H4 (cell line): ENCODE measurements around the gene CERK. TPM values are rescaled to one million over a fixed set of nuclear protein-coding genes. Genes with fewer than 3 reads are reported as not detected.
"Not testable (repeated sequence)": the region's sequence is repeated elsewhere in the genome, so short reads cannot be mapped to it uniquely, and the experiment has no call there.

Source experiments
- DNase-seq: peaks from one replicate; pipeline ENCODE4 v3.0.0-alpha.2; 2015; ENCODE audit warnings: low spot score
- total RNA-seq: library from RNA; depleted of rRNA; stranded (reverse); fragments of >200 nt; shearing (Covaris generic); gene quantifications from 2 replicates; pipeline ENCODE4 v1.2.3, GENCODE V29; 2014

The CERK gene
- total RNA-seq, 1 experiment from 2014 or later, result 16.9 TPM

DNA sequence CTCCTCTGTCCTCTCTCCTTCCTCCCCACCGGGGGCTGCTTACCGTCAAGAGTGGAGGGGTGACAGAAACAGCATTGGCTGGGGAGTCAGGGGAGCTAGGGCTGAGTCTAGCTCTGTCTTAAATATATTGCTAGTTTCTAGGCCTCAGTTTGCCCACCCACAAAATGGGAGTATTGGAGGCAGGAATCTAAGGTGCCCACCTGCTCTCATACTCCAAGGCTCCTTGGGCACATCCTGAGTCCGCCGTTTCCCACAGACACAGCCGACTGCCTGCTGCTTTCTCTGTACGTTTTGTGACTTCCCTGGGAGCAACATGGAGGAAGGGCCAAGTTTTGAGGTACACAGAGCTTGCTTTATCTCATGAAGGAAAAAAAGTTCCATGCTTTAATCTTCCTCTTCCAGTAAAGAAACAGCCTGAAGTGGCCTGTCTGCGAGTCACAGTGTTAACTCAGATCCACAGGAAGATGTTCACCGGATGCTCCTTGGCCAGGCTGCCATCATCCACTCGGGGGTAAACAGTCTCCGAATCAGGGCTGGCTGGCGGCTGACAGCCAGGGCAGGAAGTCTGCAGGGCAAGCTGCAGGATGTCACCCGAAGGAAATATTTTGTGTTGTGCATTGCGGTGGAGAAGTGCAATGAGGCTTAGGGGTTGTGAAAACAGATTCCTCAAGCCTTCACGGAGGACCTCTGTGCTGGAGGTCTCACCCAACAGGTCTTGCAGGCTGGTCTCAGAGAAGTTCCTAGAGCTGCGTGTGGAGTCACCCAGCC is 11.0 kb upstream of the CERK start:
- DNase-seq, result no peak

DNA sequence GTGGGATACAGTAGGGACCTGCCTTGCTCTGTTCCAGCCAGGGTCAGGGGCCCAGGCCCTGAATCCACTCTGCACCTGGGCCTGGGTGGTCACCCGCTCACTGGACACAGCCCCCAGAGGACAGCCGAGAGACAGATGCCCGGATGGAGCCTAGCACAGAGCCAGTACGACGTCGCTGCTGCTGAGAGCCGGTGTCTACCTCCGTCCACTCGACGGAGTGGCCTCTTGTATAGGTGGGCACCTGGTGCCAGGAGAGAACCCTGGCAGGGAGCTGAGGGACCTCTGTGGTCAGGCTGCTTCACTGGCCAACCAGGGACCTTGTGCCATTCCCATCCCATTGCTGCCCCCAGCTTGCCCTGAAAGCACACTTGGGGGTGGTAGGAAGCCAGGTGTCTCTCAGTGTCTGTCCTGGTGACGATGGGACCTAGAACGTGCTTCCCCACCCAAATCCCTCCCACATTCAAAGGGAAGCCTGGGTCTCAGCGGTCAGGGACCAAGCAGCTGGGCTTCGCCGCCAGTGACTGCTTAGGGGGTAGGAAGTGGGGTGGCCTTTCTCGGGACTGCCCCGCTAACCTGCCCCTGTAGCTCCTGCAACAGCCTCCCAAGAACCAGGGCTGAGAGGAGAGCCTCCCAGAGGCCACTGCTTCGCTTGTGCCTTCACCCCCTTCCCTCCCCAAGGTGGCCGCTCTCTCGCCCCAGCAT is 10.3 kb upstream of the CERK start:
- no peak for DNase-seq

GRCh38 chr22:46747646-46748045 is 9.6 kb upstream of the CERK start:
- DNase-seq, result no peak

DNA sequence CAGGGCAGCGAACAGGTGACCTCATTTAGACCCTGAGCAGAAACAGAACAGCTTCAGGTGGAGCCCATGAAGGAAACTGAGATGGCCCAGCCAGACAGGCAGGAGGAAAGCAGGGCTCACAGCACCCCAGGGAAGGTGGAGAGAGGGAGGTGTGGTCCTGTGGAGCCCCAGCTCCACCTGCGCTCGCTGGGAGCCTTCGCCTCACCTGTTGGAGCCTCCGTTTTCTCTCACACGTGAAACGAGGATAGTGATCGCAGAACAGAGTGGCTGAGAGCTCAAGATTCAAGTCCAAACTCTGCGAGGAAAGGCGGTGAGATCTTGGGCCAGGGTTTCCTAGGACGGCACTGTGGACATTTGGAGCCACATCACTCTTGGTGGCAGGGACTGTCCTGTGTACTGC is 8.6 kb upstream of the CERK start:
- DNase-seq, result no peak

- no peak for DNase-seq
Measured at GRCh38 chr22:46746192-46746591, 8.1 kb upstream of the CERK start.

DNA sequence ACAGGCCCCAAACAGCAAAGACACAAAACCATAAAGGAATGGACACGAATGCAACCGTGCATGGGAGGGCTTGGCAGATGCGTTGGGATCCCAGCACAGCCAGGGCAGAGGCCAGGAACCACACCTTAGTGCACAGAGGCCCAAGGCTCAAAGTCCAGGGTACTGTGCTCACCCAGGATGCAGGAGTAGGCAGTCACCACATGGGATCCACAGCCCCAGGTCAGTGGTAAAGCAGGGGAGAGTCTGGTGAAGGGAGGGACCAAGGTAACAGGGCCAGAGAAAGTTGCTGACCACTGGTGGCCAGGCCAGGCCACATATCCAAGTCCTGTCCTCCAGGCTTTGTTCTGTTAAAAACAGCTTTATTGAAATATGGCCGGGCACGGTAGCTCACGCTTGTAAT is 6.5 kb upstream of the CERK start:
- no peak for DNase-seq

DNA sequence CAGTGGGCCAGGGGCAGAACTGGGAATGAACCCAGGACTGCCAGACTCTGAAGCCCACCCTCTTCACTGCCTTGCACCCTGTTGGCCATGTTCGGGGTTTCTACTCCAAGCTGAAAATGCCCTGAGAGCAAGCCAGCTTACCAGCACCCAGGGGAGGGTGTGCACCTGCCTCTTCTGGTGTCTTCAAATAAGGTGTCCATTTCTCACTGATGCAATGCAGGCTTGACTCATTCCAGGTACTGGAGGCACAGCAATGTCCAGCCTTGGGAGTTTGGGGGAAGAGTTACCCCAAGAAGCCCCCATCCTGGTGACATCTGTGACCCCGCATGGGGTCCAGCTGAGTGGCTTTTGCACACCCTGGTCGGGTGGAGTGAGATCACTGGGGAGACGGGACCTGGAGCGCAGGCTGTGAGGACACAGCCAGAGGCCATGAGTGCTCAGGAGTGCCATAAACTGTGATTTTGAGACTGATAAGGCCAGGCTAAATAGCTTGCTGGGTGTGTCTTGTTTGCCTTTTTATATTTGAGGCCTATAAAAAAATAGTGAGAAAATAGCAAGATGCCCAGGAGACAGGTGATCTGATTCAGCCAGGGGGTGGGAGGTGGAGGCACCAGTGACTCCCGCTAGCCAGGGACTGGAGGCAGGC is 4.6 kb upstream of the CERK start:
- no peak for DNase-seq

- no peak for DNase-seq
Measured at GRCh38 chr22:46741974-46742519, 4.0 kb upstream of the CERK start.

DNA sequence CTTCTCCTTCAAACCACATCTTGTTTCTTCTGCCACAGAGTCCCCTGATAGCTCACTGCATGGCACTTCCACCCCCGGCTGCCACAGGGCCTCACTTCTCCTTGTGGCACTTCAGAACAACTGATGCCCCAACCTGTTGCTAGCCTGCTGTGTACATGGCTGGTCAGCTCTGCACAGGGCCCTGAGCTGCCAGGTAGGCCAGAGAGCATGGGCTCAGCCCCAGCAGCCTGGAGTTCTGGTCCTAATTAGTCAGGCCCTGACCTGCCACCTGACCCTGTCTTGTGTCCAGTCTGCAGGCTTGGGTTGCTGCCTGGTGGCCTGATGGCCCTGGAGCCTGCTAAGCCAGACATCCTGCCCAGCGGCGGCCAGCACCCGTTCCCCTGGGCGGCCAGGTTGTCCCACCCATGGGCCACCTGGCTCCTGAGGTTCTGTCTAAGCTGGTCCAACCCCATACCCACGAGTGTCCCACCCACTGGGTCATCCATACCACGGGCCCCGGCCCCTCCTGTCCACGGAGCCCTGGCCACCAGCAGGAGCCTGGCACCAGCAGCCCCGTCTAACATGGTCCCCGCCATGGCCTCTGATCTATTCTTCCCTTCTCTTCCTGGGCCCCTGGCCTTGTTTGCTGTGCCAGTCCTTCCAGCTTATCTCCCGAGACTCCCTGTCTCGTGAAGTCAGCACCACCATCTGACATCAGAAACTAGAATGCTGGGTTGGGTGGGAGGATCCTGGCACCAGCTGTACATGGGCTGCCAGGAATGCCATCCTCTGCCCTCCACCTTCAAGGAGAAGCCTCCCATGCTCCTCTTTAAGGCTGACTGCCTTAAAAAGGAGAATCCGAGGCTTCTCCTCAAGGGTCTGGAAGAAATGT is 3.1 kb upstream of the CERK start:
- no peak for DNase-seq

DNA sequence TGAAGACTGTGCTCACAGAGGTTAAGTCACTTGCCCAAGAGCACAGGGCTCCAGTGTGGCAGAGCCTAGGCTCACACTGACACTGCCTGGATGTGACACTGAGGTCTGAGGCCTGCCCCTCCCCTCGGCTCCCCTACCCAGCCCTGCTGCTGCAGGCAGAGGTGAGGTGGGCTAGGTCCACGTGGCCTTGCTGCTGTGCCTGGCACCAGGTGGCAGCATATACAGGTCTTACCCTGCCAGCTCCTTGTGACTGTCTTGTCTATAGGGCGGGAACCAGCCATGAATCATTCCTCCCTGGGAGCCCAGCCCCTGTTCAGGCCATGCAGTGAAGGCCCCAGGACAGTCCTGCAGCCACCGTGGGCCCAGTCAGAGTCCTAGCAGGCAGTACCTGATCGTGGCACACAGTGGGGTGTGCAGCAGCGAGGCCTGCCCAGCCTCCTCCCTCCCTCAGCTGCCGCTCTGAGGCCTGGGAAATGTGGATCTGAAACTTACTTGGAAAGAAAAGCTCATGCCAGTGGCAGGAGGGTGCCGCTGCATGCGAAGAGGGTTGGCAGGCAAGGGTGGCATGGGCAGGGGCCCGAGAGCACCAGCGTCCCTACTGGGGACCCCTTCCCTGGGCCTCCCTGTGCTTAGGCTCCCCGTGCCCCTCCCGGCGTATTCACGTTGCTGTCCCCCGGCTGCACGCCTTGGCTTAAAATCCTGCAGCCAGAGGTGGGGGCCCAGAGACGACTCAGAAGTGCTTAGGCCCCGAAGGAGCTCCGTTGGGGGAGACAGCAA is 1.2 kb upstream of the CERK start:
- peak; percentile 87 for DNase-seq

- DNase-seq, result no peak
Measured at GRCh38 chr22:46738647-46739093, 618 bp upstream of the CERK start.

DNA sequence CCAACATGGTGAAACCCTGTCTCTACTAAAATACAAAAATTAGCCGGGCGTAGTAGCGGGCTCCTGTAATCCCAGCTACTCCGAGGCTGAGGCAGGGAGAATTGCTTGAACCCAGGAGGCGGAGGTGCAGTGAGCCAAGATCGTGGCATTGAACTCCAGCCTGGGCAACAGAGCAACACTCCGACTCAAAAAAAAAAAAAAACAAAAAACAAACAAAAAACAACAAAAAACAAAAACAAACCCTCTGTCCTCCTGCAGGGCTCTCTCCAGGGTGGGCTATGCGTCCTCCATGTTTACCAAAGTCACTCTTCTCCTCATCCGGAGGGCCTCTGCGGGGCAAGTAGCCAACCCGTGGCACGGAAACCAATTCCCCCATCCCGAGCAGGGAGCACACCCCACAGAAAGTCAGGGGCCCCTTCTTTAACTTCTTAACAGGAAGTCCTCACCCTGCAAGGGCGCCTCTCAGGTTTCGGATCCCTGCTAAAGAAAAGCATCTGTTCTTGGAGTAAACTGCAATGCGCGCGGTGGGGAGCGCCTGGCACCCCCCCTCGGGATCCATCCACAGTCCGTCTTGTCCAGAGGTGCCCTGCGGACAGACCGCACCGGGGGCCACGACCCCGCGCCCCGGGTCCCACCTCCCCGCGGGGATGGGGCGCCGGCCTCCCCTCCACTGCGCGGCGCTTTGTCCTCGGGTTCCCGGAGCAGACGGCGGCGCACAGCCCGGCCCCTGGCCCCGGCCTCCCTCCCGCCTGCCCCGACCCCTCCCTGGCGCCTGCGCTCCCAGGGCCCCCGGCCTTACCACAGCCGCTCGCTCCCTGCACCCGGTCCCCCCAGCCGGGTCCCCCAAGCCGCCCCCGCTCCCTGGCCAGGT is 712 bp downstream of the CERK start:
- no peak for DNase-seq

DNA sequence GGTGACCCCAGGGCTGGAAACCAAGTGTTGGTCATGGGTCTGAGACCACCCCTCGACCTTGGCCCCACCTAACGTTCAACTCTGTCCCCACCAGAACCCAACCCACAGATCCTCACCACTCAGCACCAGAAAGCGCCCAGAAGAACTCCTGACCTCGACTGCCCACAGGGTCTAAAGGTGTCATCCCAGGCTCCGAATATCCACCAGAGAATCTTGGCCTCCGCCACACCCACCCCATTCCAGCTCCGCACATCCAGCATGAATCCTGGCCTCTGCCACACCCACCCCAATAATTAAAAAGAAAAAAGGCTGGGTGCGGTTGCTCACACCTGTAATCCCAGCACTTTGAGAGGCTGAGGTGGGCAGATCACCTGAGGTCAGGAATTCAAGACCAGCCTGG is 1.3 kb downstream of the CERK start:
- DNase-seq, result no peak

DNA sequence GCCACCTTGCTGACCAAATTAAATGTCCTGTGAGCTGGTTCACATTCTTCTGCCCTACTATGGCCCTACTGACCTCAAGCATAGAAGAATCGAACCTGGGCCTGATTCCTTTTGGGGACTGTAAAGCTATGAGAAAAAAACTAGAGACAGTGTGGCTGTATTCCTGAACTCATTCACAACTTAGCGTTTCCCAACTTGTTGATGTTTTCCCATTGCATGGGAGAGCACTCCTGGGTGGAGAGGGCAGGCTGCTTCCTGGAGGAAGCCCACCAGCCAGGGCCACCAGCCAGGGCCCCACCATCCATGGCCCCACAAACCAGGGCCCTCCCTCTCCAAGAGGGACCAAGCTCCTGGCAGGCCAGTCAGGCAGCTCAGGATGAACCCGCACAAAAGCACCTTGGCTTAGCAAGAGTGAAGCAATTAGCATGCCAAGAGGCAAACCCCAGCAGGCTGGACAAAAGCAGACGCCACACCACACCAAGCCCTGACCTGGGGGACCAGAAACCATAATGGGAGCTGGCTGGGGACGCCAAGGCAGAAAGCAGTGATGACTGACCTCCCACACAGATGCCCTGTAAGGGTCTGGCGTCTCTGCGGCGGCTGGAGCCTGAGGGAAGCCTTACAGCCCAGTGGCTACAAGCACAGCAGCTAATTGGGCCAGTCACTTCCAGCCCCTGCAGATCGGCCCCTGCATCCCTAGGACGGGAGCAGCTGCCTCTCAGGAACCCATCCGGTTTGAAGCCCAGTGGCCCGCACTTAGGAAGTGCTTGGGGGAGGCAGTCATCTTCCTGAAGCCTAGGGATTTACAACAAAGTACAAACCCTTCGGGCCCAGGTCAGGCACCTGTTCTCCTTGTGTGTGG is 2.1 kb downstream of the CERK start:
- no peak for DNase-seq

DNA sequence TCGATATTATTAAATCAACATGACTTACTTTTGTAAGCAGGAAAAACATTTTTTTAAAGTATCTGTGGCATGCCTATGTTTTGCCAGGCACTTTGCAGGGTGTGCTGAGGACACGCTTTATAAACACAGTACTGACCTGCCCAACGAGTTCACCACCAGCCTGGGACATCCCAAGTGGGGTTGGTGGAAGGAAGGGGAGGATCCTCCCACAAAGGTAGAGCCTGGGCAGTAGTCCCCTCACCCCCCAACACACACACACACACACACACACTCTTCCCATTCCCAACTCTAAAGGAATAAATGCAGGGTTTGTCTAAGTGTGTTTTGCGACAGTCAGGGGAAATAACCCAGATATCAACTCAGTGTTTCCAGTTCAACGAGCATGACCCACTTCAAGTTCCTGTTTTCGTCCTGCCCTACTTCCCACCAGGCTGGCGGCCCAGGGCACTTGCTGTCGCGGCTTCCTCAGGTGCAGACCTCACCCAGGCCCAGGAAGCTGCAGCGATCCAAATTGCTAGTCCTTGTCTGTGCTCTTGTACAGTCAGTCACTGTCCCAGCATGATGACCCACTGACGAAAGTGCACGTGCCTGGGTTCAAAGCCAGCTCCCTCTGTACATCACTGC is 3.1 kb downstream of the CERK start:
- no peak for DNase-seq

DNA sequence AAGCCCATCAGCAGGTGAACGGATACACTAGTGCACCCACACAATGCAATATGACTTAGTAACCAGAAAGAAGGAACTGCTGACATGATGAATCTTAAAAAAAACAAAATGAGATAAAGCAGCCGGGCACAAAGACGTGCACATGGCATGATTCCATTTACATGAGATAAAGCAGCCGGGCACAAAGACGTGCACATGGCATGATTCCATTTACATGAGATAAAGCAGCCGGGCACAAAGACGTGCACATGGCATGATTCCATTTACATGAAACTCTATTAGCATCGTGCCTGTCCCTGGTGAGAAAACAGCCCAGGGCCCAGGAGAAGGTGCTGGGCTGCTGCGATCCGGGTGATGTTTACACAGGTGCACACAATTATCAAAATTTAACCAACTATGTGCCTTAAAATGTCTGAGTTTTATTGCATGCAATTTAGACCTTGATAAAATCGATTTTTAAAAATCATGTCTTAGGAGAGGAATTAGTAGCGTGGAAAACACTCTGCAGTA is 3.8 kb downstream of the CERK start:
- DNase-seq, result not testable (repeated sequence)

DNA sequence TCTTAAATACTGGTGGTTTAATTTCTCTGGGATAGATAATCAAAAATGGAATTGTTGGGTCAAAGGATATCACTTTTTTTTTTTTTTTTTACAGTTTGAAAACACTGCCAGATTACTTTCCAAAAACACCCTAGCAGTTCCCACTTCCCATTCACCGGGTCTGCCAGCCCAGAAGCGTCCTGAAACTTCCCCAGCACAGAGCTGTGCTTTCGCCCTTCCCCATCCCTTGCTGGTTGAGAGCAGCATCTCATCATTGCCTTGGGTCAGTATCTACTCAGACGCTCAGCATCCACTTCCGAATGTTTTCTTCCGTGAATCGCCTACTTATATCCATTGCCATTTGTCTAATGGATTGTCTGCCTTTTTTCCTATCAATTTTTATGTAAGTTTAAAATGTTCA is 5.5 kb downstream of the CERK start:
- DNase-seq, result no peak

GRCh38 chr22:46732041-46732379 is 6.0 kb downstream of the CERK start:
- DNase-seq, result no peak
